HG02623 (cell line): Measurements from ENCODE around the gene LCE1C.

Source experiments
- ATAC-seq: cut with Tn5 transposase; IDR thresholded peaks from one replicate; pipeline ENCODE4 v1.9.1; 2021; ENCODE audit warnings: moderate library complexity; ENCODE audit not compliant: unreplicated experiment

Gene LCE1C

DNA sequence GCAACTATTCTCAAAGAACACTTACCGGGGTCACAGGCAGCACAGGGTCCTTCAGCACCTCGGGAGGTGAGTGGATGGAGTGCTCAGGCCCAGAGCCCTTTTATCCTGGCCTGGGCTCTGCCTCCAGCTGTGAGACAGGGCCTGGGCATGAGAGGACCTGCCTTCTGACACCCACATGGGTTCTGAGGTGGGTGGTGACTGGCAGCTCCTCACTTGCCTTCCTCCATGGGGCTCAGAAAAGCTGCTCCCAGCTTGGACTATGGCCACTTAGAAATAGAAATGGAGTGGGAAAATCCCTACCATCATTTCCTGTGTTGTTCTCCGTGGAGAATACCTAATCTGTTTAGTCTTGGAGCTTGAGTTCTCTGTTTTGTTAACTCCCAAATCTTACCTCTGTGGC lies at the start of gene LCE1C:
Gene LCE1C (minus strand): TSS at position 76 of the 400 bp plus-strand sequence. CDS start 1,173 bp downstream, outside the sequence.
- ATAC-seq = no peak

- no peak for ATAC-seq
These were observed 49.2 kb upstream of the LCE1C start for GRCh38 chr1:152855661-152856060.

- no peak for ATAC-seq
These were observed 36.1 kb upstream of the LCE1C start, which contains the start of gene LCE6A for GRCh38 chr1:152842556-152842955. TSS of gene LCE6A (plus strand) at chr1:152842856. CDS start at chr1:152843521, 665 bp downstream.

DNA sequence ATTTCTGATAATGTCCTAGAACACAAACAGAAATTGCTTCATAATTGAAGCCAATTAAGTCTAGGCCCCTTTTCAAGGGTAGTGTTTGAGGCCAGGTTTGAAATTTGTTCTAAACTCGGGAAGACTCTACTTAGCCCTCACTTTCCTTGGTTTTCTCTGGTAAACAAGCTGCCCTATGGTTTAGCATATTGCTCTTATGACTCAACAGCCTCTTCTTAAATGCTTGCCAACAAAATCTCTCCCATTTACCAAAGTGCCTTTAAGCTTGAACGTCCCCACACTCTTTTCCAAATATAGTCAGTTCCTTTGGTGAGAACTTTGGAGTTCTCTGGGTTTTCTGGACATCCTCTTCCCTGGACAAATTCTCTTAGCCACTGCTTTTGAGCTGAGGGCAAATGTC lies 30.4 kb upstream of the LCE1C start:
- no peak for ATAC-seq

DNA sequence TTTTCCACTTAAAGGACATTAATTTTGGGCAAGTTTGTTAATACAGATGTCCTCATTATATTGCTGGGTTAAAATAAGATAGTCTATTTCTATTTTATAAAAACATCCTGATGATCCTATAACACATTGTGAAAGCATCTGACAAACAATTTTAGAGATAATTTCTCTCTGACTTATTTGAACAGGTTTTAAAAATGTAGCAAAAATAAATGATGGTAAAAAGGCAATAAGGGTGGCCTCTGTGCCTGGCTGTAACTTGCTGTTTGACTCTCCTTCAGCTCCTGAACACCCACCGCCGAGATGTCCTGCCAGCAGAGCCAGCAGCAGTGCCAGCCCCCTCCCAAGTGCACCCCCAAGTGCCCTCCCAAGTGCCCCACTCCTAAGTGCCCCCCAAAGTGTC lies 20.7 kb upstream of the LCE1C start, which contains the start of gene LCE1A:
Gene LCE1A (plus strand): TSS at position 301 of the 400 bp plus-strand sequence. CDS start 0 bp downstream, at position 301.
- no peak for ATAC-seq

- no peak for ATAC-seq
These were observed 18.5 kb upstream of the LCE1C start for GRCh38 chr1:152824964-152825363.

- no peak for ATAC-seq
These were observed 16.8 kb upstream of the LCE1C start for GRCh38 chr1:152823294-152823693.

GRCh38 chr1:152817309-152817708 lies 10.9 kb upstream of the LCE1C start:
- no peak for ATAC-seq

GRCh38 chr1:152811671-152812070 lies 5.2 kb upstream of the LCE1C start, which contains the start of gene LCE1B:
TSS of gene LCE1B (plus strand) at chr1:152811971. CDS start at chr1:152812447, 476 bp downstream.
- ATAC-seq = no peak

GRCh38 chr1:152811050-152811449 lies 4.6 kb upstream of the LCE1C start:
- no peak for ATAC-seq

- ATAC-seq = no peak
These were observed 5.1 kb downstream of the LCE1C start for GRCh38 chr1:152801333-152801732.

DNA sequence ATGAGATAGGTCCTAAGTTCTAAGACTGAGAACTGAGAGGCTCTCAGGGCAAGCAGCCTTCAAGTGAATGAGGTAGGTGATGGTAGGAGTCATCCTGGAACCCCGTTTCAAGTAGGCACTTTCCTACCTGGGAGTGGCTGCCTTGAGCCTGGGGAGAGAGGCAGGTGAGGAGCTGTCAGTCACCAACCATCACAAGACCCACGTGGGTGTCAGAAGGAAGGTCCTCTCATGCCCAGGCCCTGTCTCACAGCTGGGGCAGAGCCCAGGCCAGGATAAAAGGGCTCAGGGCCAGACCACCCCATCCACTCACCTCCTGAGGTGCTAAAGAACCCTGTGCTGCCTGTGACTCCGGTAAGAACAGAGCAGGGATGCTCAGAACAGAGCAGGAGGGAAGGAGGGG lies 10.0 kb downstream of the LCE1C start, which contains the start of gene LCE1D:
Gene LCE1D (plus strand): TSS at position 301 of the 400 bp plus-strand sequence. CDS start 1,074 bp downstream, outside the sequence.
- no peak for ATAC-seq

GRCh38 chr1:152795686-152796085 lies 10.8 kb downstream of the LCE1C start:
- no peak for ATAC-seq

- ATAC-seq = no peak
These were observed 20.4 kb downstream of the LCE1C start, which contains the start of gene LCE1E for GRCh38 chr1:152786077-152786476. TSS of gene LCE1E (plus strand) at chr1:152786257. CDS start at chr1:152787300, 1,043 bp downstream.

GRCh38 chr1:152783095-152783494 lies 23.4 kb downstream of the LCE1C start:
- no peak for ATAC-seq

- no peak for ATAC-seq
These were observed 28.8 kb downstream of the LCE1C start for GRCh38 chr1:152777510-152778137.

- ATAC-seq = no peak
These were observed 30.1 kb downstream of the LCE1C start for GRCh38 chr1:152776361-152776760.

- ATAC-seq = no peak
These were observed 31.6 kb downstream of the LCE1C start, which contains the start of gene LCE1F for GRCh38 chr1:152774875-152775274. TSS of gene LCE1F (plus strand) at chr1:152775140. CDS start at chr1:152776372, 1,232 bp downstream.

DNA sequence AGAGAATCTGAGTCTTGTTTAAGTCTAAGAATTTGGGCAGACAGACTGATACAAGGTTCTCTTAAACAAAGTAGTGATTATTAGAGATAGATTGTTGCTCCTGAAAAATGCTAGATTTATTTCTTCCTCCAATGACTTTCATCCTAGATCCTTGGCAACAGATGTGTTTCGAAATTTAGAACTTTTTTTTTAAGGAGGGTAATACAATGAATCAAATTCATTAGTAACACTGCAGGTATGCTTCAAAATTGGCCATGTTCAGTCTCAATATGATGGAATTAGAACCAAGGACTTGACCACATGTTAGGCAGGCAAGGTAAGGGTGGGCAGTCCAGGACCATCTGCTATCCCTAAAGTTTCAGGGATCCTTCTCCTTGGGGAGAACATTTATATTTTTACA lies 36.0 kb downstream of the LCE1C start:
- no peak for ATAC-seq

DNA sequence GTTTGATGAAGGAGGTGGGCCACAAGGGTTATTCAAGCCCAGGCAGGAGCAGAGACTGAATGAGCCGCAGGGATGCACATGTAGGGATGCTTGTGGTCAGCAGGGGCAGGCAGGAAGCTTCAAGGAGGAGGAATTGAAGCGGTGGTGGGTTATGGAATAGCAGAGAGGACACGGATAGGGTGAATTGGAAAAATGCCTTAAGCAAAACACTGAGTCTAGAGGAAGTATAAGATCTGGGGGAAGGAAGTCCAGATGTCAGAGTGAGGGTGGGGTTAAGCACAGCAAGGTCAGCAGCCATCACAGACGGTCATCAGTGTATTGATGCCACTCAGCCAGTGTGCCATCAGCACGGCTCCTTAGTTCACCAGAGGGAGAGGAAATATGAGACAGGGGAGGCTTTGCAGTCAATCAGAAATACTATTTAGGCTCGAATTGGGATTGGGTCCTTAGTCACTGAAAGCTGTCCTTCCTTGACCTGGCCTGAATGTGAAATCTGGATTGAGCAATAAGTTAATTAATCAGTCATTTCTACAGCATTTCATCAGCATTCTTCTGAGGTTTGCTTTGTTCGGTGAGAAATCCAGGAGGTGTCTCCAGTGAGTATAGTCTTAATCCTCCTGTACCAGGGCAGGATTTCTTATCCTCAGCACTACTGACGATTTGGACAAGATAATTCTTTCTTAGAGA lies 37.5 kb downstream of the LCE1C start:
- no peak for ATAC-seq

DNA sequence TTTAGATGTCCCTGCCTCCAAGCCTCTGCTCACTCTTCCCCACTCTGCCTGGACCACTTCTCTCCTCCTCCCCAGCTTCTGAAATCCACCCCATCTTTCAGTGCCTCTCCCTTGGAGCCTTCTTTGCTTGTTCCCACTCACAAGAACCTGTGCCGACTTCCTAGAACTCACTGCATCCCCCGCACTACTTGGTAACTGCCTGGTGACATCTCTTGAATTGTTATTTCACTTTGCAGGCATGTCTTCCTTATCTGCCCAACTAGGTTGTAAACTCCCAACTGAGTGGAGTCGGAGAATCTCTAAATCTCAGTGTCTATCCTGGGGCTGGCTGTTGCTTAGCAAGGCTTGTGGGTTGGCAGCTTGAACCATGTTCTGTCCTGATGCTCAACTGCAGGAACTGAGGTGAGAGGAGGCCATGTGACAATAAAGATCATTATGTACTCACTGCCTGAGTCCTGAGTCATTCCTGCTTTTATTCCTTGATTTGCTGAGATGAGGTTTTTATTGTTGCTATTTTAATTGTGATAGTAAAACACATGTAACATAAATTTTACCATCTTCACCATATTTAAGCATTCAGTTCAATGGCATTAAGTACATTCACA lies 44.7 kb downstream of the LCE1C start:
- no peak for ATAC-seq
